Measurements from ENCODE around the gene LCOR.

DNA sequence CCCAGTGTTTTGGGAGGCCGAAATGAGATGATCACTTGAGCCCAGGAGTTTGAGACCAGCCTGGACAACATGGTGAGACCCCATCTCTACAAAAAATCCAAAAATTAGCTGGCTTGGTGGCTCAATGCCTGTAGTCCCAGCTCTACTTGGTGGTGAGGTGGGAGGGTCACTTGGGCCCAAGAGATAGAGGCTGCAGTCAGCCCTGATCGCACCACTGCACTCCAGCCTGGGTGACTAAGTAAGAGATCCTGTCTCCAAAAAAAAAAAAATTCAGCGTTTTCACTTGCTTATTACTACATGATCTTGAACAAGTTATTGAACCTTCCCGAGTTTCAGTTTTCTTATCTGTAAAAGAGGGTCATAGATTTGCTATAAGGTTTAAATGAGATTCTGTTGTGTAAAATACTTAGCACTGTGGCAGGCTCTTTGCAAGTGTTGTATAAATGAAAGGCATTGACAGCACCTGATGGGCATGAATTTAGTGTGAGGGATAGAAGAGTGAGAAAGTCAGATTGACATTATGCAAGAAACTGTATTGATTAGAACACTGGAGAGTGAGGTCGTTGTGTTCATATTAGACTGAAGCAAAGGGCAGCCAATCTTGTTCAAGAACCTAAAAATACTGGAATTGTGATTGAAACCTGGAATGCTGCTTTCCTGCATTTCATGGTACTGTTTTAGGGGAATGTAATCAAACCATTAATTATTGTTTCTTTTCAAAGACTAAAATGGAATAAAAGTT, 136.8 kb downstream of the LCOR start:
- TF ChIP-seq, protein P1, sequence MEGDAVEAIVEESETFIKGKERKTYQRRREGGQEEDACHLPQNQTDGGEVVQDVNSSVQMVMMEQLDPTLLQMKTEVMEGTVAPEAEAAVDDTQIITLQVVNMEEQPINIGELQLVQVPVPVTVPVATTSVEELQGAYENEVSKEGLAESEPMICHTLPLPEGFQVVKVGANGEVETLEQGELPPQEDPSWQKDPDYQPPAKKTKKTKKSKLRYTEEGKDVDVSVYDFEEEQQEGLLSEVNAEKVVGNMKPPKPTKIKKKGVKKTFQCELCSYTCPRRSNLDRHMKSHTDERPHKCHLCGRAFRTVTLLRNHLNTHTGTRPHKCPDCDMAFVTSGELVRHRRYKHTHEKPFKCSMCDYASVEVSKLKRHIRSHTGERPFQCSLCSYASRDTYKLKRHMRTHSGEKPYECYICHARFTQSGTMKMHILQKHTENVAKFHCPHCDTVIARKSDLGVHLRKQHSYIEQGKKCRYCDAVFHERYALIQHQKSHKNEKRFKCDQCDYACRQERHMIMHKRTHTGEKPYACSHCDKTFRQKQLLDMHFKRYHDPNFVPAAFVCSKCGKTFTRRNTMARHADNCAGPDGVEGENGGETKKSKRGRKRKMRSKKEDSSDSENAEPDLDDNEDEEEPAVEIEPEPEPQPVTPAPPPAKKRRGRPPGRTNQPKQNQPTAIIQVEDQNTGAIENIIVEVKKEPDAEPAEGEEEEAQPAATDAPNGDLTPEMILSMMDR (IDR thresholded peaks at IDR 0.05): no peak
- no peak for TF ChIP-seq POLR2A (IDR thresholded peaks at IDR 0.05)
- TF ChIP-seq POLR2AphosphoS5 (IDR thresholded peaks at IDR 0.05): no peak
